HK-2 (cell line): ENCODE measurements around the gene SEM1.
"Not testable (repeated sequence)": the region's sequence is repeated elsewhere in the genome, so short reads cannot be mapped to it uniquely, and the experiment has no call there.

Experiments
- DNase-seq: peaks from one replicate; pipeline ENCODE4 v3.0.0-alpha.2; 2018; ENCODE audit not compliant: unreplicated experiment

Gene SEM1

DNA sequence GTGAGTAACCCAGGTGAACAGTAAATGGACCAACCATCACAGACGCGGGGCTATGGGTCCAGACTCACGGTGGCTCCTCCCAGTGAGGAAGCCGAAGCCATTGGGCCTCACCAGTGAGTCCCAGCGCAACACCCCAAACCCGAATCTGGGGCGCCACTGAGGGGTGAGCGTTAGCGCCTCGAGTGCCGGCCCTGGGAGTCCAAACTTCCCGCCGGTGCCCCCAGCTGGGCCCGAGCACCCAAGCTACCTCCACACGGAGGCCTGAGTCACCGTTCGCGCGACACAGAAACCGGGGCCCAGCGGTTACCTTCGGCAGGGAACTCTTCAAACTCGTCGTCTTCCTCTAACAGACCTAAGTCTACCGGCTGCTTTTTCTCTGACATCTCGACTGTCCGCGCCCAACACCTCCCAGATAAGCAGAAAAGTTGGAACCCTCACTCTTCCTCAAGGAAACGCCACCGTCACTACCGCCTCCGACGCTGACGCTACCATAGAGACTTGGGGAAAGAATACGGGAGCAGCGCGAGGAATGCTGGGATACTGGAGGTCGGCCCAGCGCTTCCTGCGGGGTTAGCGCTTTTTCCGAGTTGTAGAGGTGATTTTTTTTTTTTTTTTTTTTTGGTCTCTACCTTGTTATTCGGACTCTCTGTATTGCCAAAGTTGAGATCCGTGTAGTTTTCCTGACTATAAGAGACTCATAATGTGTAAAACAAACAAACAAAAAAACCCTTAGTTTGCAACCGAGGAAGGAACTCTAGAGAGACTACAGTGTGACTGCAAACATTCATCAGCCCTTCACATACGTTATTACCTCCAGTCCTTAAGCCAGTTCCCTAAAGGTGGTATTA, at the start of gene SEM1:
TSS of gene SEM1 (minus strand) at position 466 of the 848 bp plus-strand sequence. CDS start at position 383, 83 bp downstream.
- DNase-seq, result peak; percentile 79

GRCh38 chr7:96757880-96758279, 48.2 kb upstream of the SEM1 start:
- DNase-seq, result not testable (repeated sequence)

DNA sequence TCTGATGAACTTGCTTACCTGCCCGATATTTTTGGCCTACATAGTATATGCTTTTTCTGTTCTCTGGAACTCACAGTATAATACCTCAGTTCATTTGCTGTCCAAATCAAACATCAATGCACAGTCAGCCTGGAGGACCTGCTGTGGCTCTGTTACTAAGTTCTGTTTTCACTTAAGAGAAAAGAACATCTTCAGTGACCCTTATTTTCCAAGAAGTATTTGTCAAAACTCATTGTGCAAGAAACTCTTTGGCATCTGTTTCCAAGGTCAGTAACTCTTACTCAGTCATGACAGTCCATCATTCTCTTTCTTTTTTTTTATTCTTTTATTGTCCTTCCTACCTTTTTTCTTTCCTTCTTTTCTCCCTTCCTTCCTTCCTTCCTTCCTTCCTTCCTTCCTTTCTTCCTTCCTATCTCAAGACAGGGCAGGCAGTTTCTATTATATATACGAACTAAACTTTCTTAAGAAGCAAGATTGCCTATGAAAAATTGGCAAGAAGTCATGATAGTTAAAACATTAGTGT, 37.8 kb upstream of the SEM1 start:
- no peak for DNase-seq

GRCh38 chr7:96740130-96740529, 30.5 kb upstream of the SEM1 start:
- no peak for DNase-seq

- no peak for DNase-seq
Measured at GRCh38 chr7:96739609-96740008, 30.0 kb upstream of the SEM1 start.

DNA sequence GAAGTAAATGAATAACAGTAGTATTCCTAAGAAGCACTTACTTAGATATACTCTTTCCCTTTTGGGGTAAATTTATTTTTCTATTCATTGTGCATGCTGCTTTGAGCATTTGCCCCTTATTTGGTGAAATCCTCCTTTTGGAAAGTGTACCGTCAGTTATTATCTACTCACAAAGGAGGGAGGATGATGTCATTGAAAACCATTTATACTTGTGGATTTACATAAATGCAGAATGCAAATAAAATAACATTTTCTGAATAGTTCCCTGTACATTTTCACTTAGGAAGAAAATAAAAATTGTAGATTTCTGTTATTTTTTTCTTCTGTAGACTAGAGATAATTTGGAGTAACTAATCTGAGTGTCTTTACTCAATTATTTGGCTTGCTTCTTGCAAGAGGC, 29.5 kb upstream of the SEM1 start:
- DNase-seq, result no peak

DNA sequence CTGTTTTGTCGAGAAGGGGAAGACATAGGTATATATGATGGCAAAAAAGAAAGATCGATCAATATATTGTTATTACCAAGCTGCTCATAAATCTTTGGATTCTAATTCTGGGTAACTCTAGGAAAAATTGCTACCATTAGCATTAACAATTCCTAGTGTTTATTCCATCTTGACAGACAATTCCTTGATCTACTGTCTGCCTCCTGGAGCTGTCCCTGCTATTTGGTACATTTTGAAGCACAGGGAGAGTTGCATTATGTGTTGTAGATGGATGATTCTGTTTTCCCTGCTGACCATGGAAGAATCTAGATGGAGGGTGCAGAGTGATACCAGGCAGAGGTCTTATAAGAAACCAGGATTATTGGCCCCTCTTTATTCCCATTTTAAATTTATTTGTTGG, 29.1 kb upstream of the SEM1 start:
- DNase-seq, result no peak

DNA sequence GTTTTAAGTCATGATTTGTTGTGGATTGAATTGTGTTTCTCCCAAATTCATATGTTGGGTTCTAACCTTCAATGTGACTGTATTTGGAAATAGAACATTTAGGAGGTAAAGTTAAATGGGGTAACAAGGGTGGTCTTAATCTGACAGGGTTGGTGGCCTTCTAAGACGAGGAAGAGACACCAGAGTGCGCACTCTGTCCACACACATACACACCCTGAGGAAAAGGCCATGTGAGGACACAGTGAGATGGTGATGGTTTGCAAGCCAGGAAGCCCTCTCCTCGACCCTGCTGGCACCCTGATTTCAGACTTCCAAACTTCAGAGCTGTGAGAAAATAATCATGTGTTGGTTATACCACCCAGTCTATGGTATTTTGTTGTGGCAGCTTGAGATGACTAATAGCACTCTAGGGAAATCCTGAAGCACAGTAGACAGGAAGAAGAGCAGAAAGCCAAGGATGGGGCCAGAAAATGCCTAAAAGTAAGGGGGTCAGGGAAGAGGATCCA, 28.0 kb upstream of the SEM1 start:
- no peak for DNase-seq

GRCh38 chr7:96734343-96734742, 24.7 kb upstream of the SEM1 start:
- no peak for DNase-seq

- DNase-seq, result no peak
Measured at GRCh38 chr7:96729820-96730219, 20.2 kb upstream of the SEM1 start.

GRCh38 chr7:96728139-96728538, 18.5 kb upstream of the SEM1 start:
- no peak for DNase-seq

GRCh38 chr7:96727534-96728088, 18.0 kb upstream of the SEM1 start:
- no peak for DNase-seq

GRCh38 chr7:96723622-96724021, 14.0 kb upstream of the SEM1 start:
- DNase-seq, result no peak

DNA sequence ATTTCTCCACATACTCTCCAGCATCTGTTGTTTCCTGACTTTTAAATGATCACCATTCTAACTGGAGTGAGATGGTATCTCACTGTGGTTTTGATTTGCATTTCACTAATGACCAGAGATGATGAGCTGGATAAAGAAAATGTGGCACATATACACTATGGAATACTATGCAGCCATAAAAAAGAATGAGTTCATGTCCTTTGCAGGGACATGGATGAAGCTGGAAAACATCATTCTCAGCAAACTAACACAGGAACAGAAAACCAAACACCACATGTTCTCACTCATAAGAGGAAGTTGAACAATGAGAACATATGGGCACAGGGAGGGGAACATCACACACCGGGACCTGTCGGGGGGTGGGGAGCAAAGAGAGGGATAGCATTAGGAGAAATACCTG, 13.3 kb upstream of the SEM1 start:
- DNase-seq, result not testable (repeated sequence)

- DNase-seq, result no peak
Measured at GRCh38 chr7:96720843-96721242, 11.2 kb upstream of the SEM1 start.

- DNase-seq, result no peak
Measured at GRCh38 chr7:96719164-96719563, 9.5 kb upstream of the SEM1 start.

DNA sequence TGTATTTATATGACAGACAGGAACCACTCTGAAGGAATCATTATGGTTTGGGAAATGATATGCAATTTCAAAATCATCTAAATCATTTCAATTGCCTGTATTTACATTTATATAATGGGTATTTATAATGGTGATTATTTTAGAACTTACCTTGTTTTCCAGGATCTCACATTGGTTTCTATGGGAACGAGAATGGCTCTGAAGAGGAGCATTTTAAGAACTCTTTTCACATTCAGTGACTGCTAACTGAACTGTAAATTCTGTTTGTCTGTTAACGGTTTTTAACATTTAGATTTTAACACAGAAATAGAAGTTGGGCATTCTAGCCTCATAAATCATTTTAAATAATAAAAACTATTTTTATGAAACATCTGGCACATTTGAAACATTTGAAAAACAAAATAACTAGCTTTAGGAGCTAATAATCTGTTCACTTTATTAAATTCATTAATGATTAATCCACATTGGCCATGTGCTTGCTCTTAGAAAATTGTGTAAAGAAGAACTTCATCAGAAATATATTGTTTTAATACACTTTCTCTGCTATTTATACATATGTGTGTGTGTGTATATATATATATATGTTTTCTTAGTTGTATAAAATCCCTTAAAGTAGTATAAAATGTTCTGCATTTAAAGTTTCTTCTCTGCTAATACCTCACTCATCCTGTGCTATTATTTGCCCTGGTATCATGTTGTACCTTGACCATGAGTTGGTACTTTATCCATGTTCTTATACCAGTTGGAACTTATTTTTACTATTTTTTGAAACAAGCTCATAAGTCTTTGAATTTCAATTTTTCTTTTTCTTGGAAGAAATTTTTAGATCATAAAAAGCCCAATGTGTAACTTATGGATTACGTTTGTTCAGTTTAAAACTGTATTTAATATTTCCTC, 8.7 kb upstream of the SEM1 start:
- no peak for DNase-seq

DNA sequence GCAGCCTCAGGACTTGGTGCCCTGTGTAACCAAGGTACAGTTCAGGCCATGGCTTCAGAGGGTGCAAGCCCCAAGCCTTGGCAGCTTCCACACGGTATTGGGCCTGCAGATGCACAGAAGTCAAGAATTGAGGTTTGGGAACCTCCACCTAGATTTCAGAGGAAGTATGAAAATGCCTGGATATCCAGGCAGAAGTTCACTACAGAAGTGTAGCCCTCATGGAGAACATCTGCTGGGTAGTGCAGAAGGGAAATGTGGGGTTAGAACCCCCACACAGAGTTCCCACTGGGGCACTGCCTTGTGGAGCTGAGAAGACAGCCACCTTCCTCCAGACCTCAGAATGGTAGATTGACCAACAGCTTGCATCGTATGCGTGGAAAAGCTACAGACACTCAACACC, 3.4 kb upstream of the SEM1 start:
- no peak for DNase-seq

- no peak for DNase-seq
Measured at GRCh38 chr7:96710544-96710943, 898 bp upstream of the SEM1 start.

DNA sequence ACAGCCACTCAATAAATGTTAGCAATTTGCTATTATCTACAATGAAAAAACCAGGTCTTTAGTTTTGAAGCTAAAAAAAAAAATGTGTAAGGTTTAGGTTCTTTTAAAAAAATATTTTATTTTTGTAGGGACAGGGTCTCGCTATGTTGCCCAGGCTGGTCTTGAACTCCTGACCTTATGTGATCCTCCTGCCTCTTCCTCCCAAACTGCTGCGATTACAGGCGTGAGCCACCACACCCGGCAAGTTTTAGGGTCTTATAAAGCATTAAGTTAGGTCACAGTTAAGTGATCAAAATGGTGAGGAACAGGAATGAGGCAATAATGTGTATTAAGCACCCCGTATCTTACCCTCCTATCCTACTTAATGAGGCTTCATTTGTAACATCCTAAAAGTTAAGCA, 774 bp downstream of the SEM1 start:
- no peak for DNase-seq

- no peak for DNase-seq
Measured at GRCh38 chr7:96707901-96708774, 1.5 kb downstream of the SEM1 start.
